GM10847 (cell line): ENCODE results near the gene ZNF536.

Experiments
- POLR2A ChIP-seq: IDR thresholded peaks from 2 replicates; pipeline ENCODE4 v1.6.1; 2011; ENCODE audit not compliant: insufficient read length; ENCODE audit errors: extremely low read depth

ZNF536 gene

DNA sequence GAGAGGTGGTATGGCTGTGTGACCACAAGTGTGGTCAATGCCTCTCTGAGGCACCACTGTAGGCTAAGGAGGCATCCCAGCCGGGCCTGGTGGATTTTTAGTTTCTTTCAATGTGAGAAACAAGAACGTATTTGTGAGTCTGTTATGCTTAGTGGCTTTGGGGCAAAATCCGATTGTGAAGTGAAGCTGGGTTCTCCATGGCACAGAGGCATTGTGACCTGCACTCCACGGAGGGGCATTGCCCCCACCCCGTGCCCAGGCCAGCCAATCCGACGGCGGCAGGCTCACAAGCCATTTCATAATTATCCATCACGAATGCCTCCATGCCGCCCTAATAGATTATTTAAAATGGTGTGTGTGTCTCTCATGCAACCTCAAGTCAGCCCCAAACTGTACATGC is 151.6 kb downstream of the ZNF536 start:
- TF ChIP-seq POLR2A: no peak

GRCh38 chr19:30525383-30525782 is 153.2 kb downstream of the ZNF536 start:
- no peak for TF ChIP-seq POLR2A

DNA sequence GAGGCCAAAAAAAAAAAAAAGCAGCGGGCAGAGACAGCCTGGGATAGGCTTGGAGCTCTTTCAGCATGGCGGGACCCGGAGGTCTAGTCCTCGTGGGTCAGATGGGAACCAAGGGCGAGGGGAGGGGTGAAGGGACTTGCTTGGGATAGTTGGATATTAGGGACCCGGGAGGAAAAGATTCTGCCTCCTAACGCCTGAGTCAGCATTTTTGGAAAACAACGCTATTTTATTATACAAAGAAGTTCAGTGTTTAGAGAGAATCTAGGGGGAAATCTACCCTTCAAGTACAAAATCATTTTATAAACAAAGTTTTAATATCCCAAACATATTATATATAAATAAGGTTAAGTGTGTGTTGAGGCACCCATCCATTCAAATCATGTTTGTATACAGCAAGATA is 156.7 kb downstream of the ZNF536 start:
- no peak for TF ChIP-seq POLR2A

- no peak for TF ChIP-seq POLR2A
Measured at GRCh38 chr19:30529876-30530275, 157.7 kb downstream of the ZNF536 start.

GRCh38 chr19:30530751-30531150 is 158.6 kb downstream of the ZNF536 start:
- TF ChIP-seq POLR2A: no peak

- no peak for TF ChIP-seq POLR2A
Measured at GRCh38 chr19:30535011-30535410, 162.8 kb downstream of the ZNF536 start.

GRCh38 chr19:30536975-30537374 is 164.8 kb downstream of the ZNF536 start:
- no peak for TF ChIP-seq POLR2A

DNA sequence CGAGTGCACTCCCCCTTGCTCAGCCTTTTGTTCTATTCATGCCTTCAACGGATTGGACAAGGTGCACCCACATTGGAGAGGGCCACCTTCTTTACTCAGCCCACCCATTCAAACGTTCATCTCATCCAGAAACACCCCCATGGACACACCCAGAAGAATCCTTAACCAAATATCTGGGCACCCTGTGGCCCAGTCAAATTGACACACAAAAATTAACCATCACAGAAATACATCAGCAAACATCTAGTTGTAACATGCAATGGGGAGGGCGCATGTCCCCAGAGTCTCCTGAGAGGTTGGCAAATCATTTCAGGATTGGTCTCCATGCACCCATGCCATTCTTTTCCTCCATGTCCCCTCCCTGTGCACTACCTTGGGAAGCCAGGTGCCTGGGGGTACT is 167.1 kb downstream of the ZNF536 start:
- TF ChIP-seq POLR2A: no peak

DNA sequence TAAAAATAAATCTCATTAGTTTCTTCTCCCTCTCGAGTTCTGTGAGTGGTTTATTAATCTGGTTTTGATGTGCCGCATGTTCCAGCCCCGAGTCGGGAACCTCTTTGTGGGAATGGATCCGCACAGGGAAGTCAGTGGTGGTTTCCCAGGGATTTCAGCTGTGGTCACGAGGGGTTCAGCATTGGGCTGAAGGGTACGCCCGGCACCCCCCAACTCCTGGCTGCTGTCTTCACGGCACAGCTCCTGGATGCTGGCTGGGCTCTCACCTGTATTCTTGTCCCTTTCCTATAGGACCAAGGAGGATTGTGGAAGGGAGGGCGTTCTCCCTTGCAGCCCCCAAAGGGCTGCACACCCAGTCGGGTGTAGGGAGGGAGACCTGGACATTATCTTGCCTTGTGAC is 167.8 kb downstream of the ZNF536 start:
- TF ChIP-seq POLR2A: no peak

DNA sequence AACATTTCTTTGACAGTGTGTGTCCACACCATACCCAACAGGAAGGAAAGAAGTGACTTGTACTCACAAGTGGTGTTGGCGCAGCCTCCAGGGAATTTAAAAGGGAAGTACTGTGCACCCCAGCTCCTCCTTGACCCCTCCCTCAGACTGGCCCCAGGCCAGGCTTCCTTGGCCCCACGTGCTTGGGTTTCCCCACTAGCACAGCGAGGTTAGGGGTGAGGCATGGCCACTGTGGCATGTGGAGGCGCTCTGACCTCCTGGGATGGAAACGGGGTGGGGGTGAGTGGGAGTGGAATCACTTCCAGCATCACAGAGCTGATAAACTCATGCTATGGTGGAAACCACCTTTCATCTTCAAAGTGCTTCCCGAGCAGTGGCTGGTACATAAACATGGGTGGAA is 168.6 kb downstream of the ZNF536 start:
- TF ChIP-seq POLR2A: no peak

- no peak for TF ChIP-seq POLR2A
Measured at GRCh38 chr19:30541575-30541974, 169.4 kb downstream of the ZNF536 start.

- no peak for TF ChIP-seq POLR2A
Measured at GRCh38 chr19:30543243-30543945, 171.2 kb downstream of the ZNF536 start.

GRCh38 chr19:30545752-30546151 is 173.6 kb downstream of the ZNF536 start:
- TF ChIP-seq POLR2A: no peak

- no peak for TF ChIP-seq POLR2A
Measured at GRCh38 chr19:30546332-30546731, 174.1 kb downstream of the ZNF536 start.

- no peak for TF ChIP-seq POLR2A
Measured at GRCh38 chr19:30547246-30547645, 175.1 kb downstream of the ZNF536 start.

DNA sequence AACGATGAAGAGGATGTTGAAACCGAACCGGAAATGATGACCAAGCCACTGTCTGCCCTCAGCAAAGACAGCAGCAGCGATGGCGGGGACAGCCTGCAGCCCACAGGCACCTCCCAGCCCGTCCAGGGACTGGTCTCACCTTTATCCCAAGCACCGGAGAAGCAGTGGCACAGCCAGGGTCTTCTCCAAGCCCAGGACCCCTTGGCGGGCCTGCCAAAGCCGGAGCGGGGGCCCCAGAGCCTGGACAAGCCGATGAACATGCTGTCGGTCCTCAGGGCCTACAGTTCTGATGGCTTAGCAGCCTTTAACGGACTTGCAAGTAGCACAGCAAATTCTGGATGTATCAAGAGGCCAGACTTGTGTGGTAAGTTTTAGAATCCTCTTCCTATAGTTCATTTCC is 177.0 kb downstream of the ZNF536 start:
- TF ChIP-seq POLR2A: no peak

DNA sequence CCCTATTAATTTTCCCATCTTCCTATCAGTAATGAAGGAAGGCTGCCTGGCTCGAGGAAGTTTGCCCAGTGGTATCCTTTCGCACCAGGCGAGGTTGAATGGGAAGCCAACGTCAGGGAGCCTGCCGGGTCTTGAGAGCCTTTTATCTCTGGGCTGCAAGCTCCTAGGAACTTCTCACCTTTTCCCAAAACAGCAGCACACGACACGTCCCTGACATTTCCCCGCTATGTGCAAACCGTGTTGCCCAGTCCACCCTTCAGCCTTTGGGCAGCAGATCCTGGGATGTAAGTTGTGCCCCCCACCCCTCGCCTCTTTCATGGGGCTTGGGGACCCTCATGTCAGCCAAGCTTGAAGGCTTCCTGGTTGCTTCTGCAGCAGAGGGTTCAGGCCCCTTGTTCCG is 179.1 kb downstream of the ZNF536 start:
- TF ChIP-seq POLR2A: no peak

DNA sequence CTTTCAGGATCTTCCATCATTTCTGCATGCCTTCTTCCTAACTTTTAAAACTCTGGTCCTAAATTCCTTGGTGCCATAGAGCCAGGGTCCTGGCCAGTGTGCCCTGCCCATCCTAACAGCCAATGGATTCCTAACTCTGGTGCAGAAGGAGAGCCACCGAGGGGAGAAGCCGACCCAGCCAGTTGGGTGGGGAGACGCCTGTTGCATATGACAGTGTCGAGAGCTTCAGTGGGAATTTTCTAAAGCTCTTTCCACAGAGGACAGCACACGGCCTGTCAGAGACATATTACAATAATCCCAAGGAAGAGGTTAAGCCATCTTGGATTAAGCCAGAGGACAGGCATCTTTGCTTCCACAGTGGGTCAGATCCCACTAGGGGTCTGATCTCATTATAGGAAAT is 180.4 kb downstream of the ZNF536 start:
- no peak for TF ChIP-seq POLR2A

DNA sequence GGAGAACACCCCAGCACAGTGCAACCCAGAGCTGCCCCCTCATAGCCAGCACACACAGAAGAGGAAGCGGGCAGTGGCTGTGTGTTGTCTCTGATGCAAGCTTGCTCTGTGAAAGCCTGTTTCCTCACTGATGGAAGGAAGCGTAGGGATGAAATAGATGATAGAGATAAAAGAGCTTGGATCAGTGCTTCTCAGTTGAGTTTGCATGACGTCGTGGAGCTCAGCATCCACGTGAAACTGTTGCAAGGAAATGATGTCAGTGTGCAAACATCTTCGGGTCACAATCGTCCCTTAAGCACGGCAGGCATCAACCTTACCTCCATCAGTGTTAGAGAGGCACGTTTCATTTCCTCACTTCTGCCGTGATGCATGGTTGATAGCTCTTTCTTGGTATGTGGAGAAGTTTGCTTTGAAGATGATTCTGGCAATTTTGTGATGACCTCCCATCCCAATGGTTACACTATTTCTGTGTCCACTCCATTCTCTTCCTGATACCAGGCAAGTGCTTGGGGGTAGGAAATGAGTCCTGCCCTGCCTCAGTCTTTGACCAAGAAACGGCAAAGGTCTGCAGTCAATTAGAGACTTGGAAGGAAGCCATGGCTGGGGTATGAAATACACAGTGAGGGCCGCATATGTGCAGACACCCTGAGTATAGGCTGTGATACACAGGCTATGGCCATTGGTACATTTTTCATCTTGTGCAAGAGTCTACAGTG is 183.0 kb downstream of the ZNF536 start:
- no peak for TF ChIP-seq POLR2A
